Astrocyte (in vitro differentiated cells and primary cell): ENCODE data around the gene DEDD2.

Experiments
- EZH2 ChIP-seq: IDR thresholded peaks from 2 replicates; pipeline ENCODE4 v1.6.1; 2012; ENCODE audit warnings: mild to moderate bottlenecking, low read length, inconsistent platforms; ENCODE audit not compliant: insufficient read depth
- TF ChIP-seq, protein P1 (sequence below): IDR thresholded peaks from 2 replicates; pipeline ENCODE4 v1.5.1; 2011; ENCODE audit warnings: low read depth, mild to moderate bottlenecking, inconsistent platforms, low read length, moderate library complexity; ENCODE audit not compliant: insufficient read depth

DNA sequence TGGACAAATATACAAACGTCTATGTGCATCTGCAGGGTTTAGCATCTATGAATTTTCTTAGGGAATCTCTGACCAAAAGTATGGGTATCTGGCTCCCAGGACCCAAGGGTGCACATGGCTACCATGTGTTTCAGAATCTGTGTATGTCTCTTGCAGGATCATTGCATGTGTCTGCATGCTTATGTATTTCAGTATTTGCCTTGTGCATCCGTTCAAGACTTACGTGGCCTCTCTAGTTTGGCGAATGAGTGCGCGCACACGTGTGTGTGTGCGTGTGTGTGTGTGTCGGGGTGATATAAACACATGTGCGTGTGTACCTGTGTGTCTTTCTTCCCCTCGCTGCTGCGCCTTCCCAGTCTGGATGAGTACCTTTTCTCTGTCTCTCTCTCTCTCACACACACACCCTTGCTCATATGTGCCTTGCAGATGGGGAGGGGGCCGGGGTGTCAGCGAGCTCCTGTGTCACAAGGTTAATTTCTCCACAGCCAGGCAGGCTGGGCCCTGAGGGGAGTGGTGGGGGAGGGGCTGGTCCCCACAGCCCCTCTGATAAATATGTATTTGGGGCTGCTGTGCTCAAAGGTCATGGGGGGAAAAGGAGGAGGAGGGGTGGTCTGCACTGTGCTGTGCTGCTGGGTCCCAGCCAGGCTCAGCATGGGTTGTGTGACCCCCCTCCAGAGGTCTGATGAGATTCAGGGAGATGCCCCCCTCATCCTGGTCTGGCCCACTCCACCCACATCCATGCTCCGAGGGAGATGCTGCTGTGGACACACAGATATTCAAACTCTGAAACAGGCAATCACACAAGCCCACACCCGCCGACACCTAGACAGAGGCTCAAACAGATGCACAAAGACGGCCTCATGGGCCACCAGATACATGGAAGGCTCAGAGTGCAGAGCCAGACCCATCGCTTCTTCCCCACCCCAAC, 47.7 kb downstream of the DEDD2 start:
- TF ChIP-seq, protein P1, sequence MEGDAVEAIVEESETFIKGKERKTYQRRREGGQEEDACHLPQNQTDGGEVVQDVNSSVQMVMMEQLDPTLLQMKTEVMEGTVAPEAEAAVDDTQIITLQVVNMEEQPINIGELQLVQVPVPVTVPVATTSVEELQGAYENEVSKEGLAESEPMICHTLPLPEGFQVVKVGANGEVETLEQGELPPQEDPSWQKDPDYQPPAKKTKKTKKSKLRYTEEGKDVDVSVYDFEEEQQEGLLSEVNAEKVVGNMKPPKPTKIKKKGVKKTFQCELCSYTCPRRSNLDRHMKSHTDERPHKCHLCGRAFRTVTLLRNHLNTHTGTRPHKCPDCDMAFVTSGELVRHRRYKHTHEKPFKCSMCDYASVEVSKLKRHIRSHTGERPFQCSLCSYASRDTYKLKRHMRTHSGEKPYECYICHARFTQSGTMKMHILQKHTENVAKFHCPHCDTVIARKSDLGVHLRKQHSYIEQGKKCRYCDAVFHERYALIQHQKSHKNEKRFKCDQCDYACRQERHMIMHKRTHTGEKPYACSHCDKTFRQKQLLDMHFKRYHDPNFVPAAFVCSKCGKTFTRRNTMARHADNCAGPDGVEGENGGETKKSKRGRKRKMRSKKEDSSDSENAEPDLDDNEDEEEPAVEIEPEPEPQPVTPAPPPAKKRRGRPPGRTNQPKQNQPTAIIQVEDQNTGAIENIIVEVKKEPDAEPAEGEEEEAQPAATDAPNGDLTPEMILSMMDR, result no peak
- TF ChIP-seq EZH2, result no peak
